Astrocyte (in vitro differentiated cells and primary cell): Measurements from ENCODE around the gene TMEM175.

Experiments used
- CTCF ChIP-seq: IDR thresholded peaks from 2 replicates; pipeline ENCODE4 v1.5.1; 2011; ENCODE audit warnings: low read depth, mild to moderate bottlenecking, inconsistent platforms, low read length, moderate library complexity; ENCODE audit not compliant: insufficient read depth
- EZH2 ChIP-seq: IDR thresholded peaks from 2 replicates; pipeline ENCODE4 v1.6.1; 2012; ENCODE audit warnings: mild to moderate bottlenecking, low read length, inconsistent platforms; ENCODE audit not compliant: insufficient read depth

- no peak for TF ChIP-seq CTCF
- TF ChIP-seq EZH2 = no peak
These were observed 24.4 kb downstream of the TMEM175 start for GRCh38 chr4:956531-957230.
